B cell (primary cell): Measurements from ENCODE around the gene PPP2R2C. TPM values are rescaled to one million over a fixed set of nuclear protein-coding genes. Genes with fewer than 3 reads are reported as not detected.

Experiments used
- ATAC-seq: fragments of 200-7000 bp; cut with Tn5 transposase; one replicate; pipeline ENCODE4 v1.10.0; 2021; ENCODE audit warnings: low read depth, mild to moderate bottlenecking, moderate number of reproducible peaks, moderate library complexity
- CTCF ChIA-PET: fragments of 350-600 bp; sonication (Branson Sonifier 250); formaldehyde crosslinking; loops from one replicate; lab custom pipeline; 2021; ENCODE audit warnings: antibody characterized with exemption, inconsistent platforms; lab: Charles Lee
- POLR2A ChIA-PET: fragments of 350-600 bp; sonication (Branson Sonifier 250); formaldehyde crosslinking; loops from one replicate; lab custom pipeline; 2021; ENCODE audit warnings: antibody characterized with exemption; lab: Charles Lee
- DNase-seq: peaks from one replicate; pipeline ENCODE4 v3.0.0; 2013
- H2AFZ ChIP-seq: 2 replicates; pipeline ENCODE4 v1.6.1; 2012; ENCODE audit warnings: mild to moderate bottlenecking, low read depth, low read length; ENCODE audit not compliant: insufficient read depth, poor library complexity, severe bottlenecking
- H3K27ac ChIP-seq, 2 donors: 1 replicate in 1 of 2; 2 replicates in 1 of 2; pipeline ENCODE4 v1.5.1; 2012 to 2013; ENCODE audit warnings: low read length in 2 of 2, mild to moderate bottlenecking in 2 of 2, moderate library complexity in 1 of 2
- H3K27me3 ChIP-seq, 4 experiments: fragments of 200-600 bp in 1 of 4; sonication (generic) in 1 of 4; replicated peaks in 1 of 4; 1 replicate in 2 of 4; 2 replicates in 2 of 4; pipeline versions ENCODE4 v1.6.1 to v1.7.0; 2013 to 2016; ENCODE audit warnings: low read length in 3 of 4, mild to moderate bottlenecking in 2 of 4, mixed read lengths in 1 of 4, moderate library complexity in 1 of 4; ENCODE audit not compliant: insufficient read depth in 4 of 4, control insufficient read depth in 3 of 4; ENCODE audit errors: control extremely low read depth in 1 of 4
- H3K36me3 ChIP-seq, 2 experiments: replicated peaks in 1 of 2; 1 replicate in 1 of 2; 2 replicates in 1 of 2; pipeline versions ENCODE4 v1.6.1 to v1.7.1; 2013; ENCODE audit warnings: low read length in 1 of 2; ENCODE audit not compliant: insufficient read depth in 2 of 2, control insufficient read depth in 1 of 2; ENCODE audit errors: control extremely low read depth in 1 of 2, extremely low read depth in 1 of 2
- H3K4me1 ChIP-seq, 2 donors: fragments of 200-600 bp in 1 of 2; sonication (generic) in 1 of 2; 1 replicate in 1 of 2; 2 replicates in 1 of 2; pipeline versions ENCODE4 v1.5.1 to v1.6.1; 2013 to 2017; ENCODE audit warnings: low read length in 2 of 2; ENCODE audit not compliant: control insufficient read depth in 2 of 2, insufficient read depth in 2 of 2
- H3K4me2 ChIP-seq: replicated peaks from 2 replicates; pipeline ENCODE3; 2012; ENCODE audit warnings: mild to moderate bottlenecking, low read depth, low read length; ENCODE audit not compliant: poor library complexity, severe bottlenecking
- H3K4me3 ChIP-seq, 5 experiments: fragments of 200-600 bp in 1 of 5; sonication (generic) in 1 of 5; 1 replicate in 3 of 5; 2 replicates in 2 of 5; pipeline versions ENCODE4 v1.5.1 to v1.7.0; 2011 to 2016; ENCODE audit warnings: low read length in 4 of 5, mild to moderate bottlenecking in 4 of 5, low read depth in 2 of 5, control low read depth in 1 of 5, moderate library complexity in 1 of 5; ENCODE audit not compliant: insufficient read depth in 1 of 5; ENCODE audit errors: control extremely low read depth in 1 of 5, extremely low read depth in 1 of 5
- H3K79me2 ChIP-seq: fragments of 200-600 bp; sonication (generic); one replicate; pipeline ENCODE4 v1.6.0; 2016; ENCODE audit warnings: low read length; ENCODE audit not compliant: control insufficient read depth, insufficient read depth
- H3K9ac ChIP-seq: fragments of 200-600 bp; sonication (generic); 2 replicates; pipeline ENCODE4 v1.6.1; 2017; ENCODE audit warnings: mild to moderate bottlenecking, low read length, moderate library complexity
- H3K9me3 ChIP-seq, 3 donors: one replicate each; pipeline versions ENCODE4 v1.6.1 to v1.7.1; 2013; ENCODE audit warnings: low read length in 2 of 3; ENCODE audit not compliant: control insufficient read depth in 2 of 3, insufficient read depth in 1 of 3; ENCODE audit errors: control extremely low read depth in 1 of 3
- H4K20me1 ChIP-seq: 2 replicates; pipeline ENCODE4 v1.6.0; 2012; ENCODE audit warnings: mild to moderate bottlenecking, low read length; ENCODE audit not compliant: insufficient read depth, control insufficient read depth, poor library complexity, severe bottlenecking
- H3K27ac Mint-ChIP-seq: one replicate; pipeline ENCODE4 v1.8.0; 2021; ENCODE audit warnings: mixed read lengths
- H3K27me3 Mint-ChIP-seq: one replicate; pipeline ENCODE4 v1.8.0; 2021; ENCODE audit warnings: mixed read lengths
- H3K4me1 Mint-ChIP-seq: one replicate; pipeline ENCODE4 v1.8.0; 2021; ENCODE audit warnings: mixed read lengths
- H3K4me3 Mint-ChIP-seq: one replicate; pipeline ENCODE4 v1.8.0; 2021; ENCODE audit warnings: mixed read lengths
- H3K9me3 Mint-ChIP-seq: one replicate; pipeline ENCODE4 v1.8.0; 2022; ENCODE audit warnings: mixed read lengths; ENCODE audit not compliant: insufficient read depth
- CTCF ChIP-seq: fragments of 200-600 bp; IDR thresholded peaks from one replicate; pipeline ENCODE4 v1.8.0; 2022; ENCODE audit warnings: antibody characterized with exemption, mild to moderate bottlenecking
- EZH2 ChIP-seq: IDR thresholded peaks from 2 replicates; pipeline ENCODE4 v1.6.1; 2012; ENCODE audit warnings: borderline replicate concordance, low read depth, mild to moderate bottlenecking, moderate library complexity, low read length; ENCODE audit not compliant: insufficient read depth, poor library complexity, severe bottlenecking
- WGBS: methylation state at CpG from one replicate; pipeline ENCODE4 v1.1.5; 2013; ENCODE audit warnings: missing lambda C conversion rate; ENCODE audit not compliant: insufficient coverage; 5-methylcytosine and 5-hydroxymethylcytosine counted together
- intact Hi-C: fragments of 100-400 bp; cut with micrococcal nuclease; formaldehyde crosslinking; loops from one replicate; pipeline ENCODE4 v1.10.0; 2022
- polyA plus RNA-seq: library from polyadenylated mRNA; depleted of rRNA; stranded (reverse); fragments of >200 nt; gene quantifications from 2 replicates; pipeline ENCODE4 v1.2.3, GENCODE V29; 2012
- total RNA-seq, 2 donors: library from RNA; stranded (reverse); fragments of 120-200 nt in 1 of 2; gene quantifications; 1 replicate in 1 of 2; 2 replicates in 1 of 2; pipeline versions ENCODE4 v1.2.3 to v1.2.4, GENCODE V29; 2013 to 2022

Gene PPP2R2C
- total and polyA plus RNA-seq, 2 donors (not counting 1 experiment from before 2014, with no cell fraction given): not detected

DNA sequence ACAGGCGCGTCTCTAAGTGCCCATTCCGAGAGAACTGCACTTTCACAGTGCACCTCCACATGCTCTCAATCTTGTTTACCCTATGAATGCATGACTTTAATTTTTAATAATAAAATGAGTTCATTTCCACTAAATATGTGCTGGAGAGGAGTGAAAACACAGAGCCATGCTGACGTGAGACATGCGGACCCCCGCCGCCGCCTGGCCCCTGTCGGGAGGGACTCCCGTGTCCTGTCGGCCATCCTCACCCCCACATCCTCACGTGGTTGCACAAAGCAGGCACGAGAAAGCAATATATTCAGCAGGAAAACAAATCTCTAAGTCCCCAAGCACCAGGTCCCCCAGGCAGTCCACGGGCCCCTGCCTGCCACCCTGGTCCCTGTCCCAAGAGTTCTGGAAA is 23.1 kb downstream of the PPP2R2C start:
- Mint-ChIP-seq H3K27ac (no peak overlapping the region), H3K9me3 (no peaks in the 10 kb centered on the region), H3K4me1 (no peaks in the 10 kb centered on the region), H3K4me3 (no peak overlapping the region), H3K27me3 (peaks cover 13% of the 10 kb centered on the region)
- 83% methylated on average over 11 of the region's 14 CpGs for WGBS
- H3K79me2 ChIP-seq: no peaks in the 10 kb centered on the region
- H3K27me3 ChIP-seq: peaks cover 0 to 3% (median 0%) of the 10 kb centered on the region in 4 experiments
- no peak overlapping the region for H3K27ac ChIP-seq
- no peak overlapping the region for H3K9ac ChIP-seq
- H3K9me3 ChIP-seq: peaks cover 0 to 9% (median 0%) of the 10 kb centered on the region in 3 donors
- no peak overlapping the region for H3K4me3 ChIP-seq
- DNase-seq (no peak), ATAC-seq (no peak)
- H3K4me1 ChIP-seq: no peaks in the 10 kb centered on the region
- intact Hi-C loops: no loop called here
- TF ChIP-seq EZH2 (no peak), CTCF (no peak)
- no peak overlapping the region for H2AFZ ChIP-seq
- POLR2A ChIA-PET: interaction anchor here (0.6 kb wide), 1 partner anchor 125 kb away, joined by 4 read pairs; the partner anchor contains the start of gene MAN2B2
- no peaks in the 10 kb centered on the region for H3K36me3 ChIP-seq
- CTCF ChIA-PET: no interaction called here
- H3K4me2 ChIP-seq: no peak overlapping the region
- no peaks in the 10 kb centered on the region for H4K20me1 ChIP-seq

GRCh38 chr4:6448476-6449170 is 23.8 kb downstream of the PPP2R2C start:
- Histone ChIP-seq H3K9me3 (peaks cover 0 to 9% (median 0%) of the 10 kb centered on the region in 3 donors), H4K20me1 (no peaks in the 10 kb centered on the region), H3K27me3 (peaks cover 0 to 3% (median 0%) of the 10 kb centered on the region in 4 experiments), H2AFZ (no peak overlapping the region), H3K27ac (no peak overlapping the region), H3K4me2 (no peak overlapping the region), H3K79me2 (no peaks in the 10 kb centered on the region), H3K4me3 (no peak overlapping the region), H3K9ac (no peak overlapping the region), H3K36me3 (no peaks in the 10 kb centered on the region), H3K4me1 (no peaks in the 10 kb centered on the region)
- TF ChIP-seq CTCF (no peak), EZH2 (no peak)
- POLR2A ChIA-PET: no interaction called here
- Mint-ChIP-seq H3K27me3 (peaks cover 13% of the 10 kb centered on the region), H3K4me1 (no peaks in the 10 kb centered on the region), H3K9me3 (no peaks in the 10 kb centered on the region), H3K27ac (no peak overlapping the region), H3K4me3 (no peak overlapping the region)
- intact Hi-C loops: no loop called here
- CTCF ChIA-PET: no interaction called here
- 71% methylated on average over 20 of the region's 21 CpGs for WGBS
- ATAC-seq (no peak), DNase-seq (no peak)
